ENCODE data around the gene KIF1A.

KIF1A gene

DNA sequence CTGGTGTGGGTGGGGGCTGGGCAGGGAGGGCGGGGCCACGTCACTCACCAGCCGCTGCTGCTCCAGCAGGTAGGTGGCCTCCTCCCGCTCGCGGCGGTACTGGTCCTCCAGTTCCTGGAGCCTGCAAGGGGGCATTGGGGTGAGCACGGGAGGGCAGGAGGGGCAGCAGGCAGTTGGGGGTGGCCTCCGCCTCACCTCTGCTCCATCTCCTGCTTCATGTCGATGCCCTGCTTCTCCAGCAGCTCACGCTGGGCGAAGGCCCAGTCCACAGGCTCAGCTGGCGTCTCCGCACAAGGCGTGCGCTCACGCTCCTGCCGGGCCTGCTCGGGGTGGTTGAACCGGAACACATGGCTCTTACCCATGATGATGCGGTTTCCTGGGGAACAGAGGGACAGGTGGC is 57.0 kb downstream of the KIF1A start:
- no peak for DNase-seq

DNA sequence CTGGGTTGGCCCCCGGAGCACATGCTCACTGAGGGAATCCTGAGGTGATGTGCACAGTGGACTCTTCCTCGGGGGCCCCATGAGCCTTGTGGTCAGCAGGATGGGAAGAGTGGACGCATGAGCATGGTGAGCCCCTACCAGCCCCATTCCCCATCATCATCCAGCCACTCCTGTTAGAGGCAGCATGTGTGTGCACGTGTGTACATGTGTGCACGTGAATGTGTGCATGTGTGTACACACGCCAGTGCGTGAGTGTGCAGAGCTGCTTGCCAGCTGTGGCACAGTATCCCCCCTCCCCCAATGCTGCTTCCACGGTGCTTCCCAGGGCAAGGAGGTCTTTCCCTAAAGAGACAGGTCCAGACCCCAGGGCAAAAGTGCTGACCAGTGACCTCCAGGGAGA is 57.8 kb downstream of the KIF1A start:
- no peak for DNase-seq

DNA sequence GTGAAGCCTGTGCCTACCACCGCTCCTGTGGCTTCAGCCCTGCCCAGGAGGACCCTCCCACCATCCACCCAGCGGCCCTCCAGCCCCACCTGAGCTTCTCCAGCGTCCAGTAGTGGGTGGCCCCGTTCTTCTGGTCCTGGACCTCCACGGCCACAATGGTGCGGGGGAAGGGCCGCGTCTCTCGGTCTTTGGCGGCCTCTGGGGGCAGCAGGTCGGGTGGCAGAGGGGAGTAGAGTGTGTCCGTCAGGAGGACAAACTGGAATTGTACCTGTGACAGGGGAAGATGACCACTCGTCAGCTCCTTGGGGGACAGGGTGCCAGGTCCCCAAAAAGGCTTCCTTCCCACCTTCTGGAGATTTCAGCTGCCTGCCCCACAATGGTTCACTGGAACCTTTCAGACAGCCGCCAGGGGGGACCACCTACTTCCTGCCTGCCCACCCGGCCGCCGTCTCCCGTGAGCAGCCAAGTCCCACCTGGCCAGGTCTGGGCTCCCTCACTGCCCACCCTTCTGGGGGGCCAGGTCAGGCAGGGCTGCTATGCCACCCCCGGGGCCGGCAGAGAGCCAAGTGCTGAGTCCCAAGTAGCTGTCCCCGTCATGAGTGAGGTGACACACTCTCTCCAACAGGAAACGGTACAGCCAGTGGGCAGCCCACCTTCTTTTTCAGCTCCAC is 59.3 kb downstream of the KIF1A start:
- DNase-seq: no peak

DNA sequence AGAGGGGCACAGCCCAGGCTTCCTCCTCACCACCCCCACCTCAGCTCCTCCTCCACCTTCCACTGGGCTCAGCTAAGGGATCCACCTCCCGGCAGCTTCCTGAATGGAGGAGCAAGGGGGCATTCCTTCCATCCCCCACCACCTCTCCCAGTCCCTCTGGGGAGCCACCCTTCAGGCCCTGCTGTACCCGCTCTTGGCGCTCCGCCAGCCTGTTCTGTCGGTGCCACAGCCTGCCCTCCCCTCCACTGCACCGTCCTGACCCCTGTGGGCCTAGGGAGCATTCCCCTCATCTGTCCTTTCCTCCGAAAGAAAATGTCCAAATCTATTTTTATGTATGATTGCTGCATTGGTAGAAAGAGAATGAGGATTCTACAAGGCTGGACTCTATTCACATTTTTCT is 59.9 kb downstream of the KIF1A start:
- no peak for DNase-seq

DNA sequence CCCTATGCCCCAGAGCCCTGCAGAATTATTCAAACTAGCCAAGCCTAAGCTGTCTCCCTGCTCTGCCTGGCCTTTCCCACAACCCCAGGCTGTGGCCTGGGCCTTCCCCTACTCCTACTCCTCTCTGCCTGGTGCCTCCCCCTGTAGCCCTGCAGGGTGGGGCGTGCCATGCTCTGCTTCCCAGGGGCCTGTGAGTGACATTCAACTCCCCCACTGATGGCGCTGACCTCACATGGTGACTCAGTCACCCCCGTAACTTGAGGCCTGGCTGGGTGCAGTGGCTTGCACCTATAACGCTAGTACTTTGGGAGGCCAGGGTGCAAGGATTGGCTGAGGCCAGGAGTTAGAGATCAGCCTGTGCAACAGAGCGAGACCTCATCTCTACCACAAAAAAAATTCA is 60.6 kb downstream of the KIF1A start:
- no peak for DNase-seq

DNA sequence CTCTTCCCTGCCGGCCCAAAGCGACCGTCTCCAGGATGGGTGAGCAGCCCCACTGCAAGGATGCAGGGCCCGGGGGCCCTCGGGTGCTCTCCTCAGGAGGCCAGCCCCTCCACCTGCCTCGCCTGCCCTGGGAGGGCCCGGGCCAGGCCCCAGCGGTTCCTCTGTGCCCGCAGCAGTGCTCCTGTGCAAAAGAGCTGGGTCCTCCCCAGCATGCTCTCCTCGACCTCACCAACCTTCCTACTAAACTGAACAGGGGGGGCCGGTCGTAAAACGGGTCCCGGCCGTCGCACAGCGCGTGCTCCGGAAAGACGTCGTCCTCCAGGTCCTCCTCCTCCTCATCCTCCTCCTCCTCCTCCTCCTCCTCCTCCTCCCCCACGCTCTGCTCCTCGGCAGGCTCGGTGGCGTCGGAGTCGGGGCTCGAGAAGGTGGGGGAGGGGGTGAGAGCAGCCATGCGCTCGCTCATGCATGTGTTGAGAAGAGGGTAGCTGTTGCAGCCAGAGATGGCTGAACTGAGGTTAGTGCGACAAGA is 62.9 kb downstream of the KIF1A start:
- no peak for DNase-seq

DNA sequence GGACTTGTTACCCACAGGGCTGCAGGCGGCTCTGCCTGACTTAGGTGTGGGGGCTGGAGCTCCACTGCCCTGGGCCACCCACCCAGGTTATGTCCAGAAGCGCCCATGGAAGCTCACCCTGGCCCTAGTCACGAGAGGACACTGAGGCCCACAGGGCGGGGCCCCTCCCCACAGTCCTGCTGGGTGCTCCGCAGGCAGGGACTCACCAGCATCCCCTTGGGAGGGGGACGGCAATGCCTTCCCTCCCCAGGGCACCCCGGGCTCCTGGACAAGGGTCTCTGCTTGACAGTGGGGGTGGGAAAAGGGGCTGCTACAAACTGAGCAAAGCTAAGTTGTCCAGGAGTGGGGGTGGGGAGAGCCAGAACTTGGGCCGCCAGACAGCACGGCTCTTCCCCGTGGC is 67.8 kb downstream of the KIF1A start:
- DNase-seq: no peak

DNA sequence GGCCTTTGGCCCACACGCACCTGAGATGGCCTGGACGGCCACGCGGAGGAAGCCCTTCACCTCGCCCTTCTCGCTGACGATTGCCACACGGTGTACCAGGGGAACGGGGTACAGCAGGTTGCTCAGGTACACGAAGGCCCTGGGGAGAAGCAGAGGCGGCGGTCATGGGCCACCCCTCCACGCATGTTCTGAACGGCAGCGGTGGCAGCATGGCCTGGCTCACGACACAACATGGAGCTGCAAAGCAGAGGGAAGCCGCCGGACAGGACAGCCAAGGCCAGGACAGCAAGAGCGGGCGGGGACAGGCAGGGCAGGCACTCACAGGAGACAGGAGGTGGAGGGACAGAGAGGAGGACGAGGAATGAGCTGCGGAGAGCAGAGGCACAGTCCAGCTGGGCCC is 69.6 kb downstream of the KIF1A start:
- no peak for DNase-seq

DNA sequence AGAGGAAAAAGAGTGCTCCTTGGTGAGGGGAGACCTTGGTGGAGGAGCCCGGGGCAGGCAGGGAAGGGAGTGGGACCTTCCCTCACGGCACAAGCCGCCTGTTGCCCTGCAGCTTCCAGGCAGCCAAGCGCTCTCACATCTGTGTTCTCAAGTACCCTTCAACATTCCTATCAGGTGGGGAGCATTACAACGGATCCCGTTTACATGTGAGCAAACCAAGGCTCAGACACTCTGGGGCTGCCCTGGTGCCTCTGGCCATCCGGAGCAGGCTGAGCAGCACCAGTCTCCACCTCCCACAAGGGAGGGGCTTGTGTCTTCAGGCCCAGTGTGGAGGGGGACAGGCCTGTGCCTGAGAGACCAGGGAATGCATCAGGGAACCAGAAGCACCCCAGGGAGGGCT is 70.5 kb downstream of the KIF1A start:
- DNase-seq: no peak

DNA sequence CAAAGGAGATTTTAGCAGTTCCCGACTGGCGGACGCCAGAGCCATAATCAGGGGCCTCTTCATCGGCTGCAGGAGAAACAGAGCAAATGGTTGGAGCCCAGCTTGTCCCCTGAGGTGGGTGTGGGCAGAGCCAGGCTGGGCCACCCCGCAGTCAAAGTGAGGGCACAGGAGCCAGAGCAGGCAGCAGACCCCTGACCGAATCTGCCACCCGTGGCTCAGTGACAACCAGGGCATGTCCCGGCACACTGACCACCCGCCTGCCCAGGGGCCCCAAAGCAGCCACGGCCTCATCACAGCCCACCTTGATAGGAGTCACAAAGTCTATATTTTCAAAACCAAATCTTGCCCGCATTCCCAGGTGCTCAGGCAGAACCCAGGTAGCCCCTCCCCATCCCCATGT is 72.8 kb downstream of the KIF1A start:
- DNase-seq: no peak

DNA sequence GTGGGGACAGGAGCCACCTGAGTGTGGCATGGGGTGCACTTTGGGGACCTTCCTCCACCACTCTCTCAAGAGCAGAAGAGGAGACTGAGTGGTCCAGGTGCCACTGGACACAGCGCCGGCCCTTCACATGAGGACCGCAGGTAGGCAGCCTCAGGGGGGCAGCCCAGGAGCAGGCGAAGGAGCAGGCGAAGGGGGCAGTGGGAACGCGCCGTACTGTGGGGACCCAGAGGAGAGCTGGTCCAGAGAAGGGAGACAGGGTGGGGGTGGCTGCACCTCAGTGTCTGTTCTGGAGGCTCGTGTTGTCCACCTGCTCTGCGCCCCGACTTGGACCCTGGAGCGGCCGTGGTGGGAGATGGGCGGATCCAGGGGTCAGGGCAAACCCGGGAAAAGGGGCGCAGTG is 73.3 kb downstream of the KIF1A start:
- DNase-seq: no peak

DNA sequence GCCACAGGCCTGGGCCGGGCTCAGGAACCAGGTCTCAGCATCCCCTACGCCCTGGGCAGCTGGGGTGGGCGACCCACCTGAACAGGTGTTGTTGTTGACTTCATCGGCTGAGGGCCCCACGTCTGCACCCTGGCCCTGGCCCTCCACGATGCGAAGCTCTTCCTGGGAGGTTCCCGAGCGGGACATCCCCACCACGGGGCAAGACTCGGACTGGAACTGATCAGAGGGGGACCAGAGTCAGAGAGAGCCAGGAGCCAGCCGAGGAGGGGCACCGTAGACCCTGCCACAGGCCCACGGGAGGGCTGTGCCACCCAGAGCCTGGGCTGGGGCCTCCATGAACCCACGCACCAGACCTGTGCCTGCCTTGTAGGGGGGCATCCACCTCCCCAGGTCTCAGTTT is 74.1 kb downstream of the KIF1A start:
- DNase-seq: no peak

DNA sequence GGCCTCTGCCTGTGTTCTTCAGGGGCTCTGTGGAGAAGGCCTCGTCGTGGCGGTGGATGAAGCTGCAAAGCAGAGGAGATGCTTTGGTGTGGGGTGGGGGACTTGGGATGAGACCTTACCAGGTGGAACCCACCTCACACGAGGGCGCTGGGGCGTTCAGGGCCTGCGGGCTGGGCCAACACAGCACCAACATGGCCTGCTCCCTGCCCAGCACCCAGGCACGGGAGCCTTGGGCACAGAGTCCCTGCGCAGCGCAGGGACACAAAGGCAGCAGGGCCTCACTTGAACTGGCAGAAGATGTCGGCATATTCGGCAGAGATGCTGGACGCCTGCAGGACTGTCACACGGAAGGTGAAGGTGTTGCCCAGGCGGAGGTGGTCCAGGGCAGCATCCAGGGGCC is 74.6 kb downstream of the KIF1A start:
- DNase-seq: no peak

DNA sequence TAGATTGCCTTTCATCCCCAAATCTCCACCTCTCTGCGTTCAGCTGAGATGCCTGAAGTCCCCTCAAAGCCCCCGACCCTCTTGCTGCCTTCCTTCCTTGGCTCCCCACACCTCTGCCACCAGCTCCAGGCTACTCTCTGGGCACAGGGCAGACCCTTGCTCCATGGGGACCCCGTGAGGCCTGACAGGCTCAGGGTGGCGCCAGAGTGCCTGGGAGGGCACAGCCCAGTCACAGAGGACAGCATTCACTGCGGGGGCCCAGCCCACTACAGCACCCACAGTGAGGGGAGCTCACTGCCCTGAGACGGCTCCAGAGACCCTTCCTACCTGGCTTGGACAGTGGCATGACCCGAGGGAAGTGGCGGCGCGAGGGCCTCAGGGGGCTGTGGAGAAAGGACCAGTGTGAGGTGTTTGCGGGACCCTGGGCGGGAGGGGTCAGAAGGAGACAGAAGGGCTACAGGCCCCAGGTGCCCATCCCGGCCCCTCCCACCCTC is 77.4 kb downstream of the KIF1A start:
- no peak for DNase-seq

DNA sequence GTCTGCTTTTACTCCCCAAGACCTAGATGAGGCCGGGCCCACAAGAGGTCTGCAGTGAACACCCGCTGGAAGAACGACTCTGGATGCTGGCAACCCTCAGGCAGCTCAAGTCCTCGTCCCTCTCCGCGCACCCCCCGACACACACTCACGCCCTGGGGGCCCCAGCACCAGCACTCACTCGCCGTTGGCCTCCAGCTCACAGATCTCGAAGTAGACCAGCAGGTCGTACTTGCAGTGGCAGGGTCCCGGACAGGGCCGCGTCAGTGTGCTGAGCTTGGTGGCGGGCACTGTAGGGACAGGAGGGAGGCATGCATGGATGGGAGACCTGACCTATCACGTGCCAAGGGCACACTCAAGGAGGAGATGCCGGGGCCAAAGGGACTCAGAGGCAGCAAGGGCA is 78.9 kb downstream of the KIF1A start:
- DNase-seq: no peak

DNA sequence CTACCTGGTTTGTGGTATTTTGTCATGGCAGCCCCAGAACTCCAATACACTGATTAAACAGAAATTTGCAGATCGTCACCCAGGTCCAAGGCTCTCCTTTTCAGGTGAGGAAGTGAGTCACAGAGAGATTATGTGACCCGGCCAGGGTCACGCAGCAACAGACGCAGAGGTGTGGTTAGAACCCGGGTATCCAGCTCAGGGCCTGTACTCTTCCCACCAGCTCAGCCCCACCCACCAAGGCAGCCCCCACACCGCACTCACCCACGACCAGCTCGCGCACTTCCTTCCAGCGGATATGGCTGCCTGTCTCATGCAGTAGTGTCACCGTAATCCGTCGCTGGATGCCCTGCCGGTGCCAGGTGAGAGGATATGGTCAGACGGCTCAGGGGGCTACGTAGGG is 80.2 kb downstream of the KIF1A start:
- no peak for DNase-seq

DNA sequence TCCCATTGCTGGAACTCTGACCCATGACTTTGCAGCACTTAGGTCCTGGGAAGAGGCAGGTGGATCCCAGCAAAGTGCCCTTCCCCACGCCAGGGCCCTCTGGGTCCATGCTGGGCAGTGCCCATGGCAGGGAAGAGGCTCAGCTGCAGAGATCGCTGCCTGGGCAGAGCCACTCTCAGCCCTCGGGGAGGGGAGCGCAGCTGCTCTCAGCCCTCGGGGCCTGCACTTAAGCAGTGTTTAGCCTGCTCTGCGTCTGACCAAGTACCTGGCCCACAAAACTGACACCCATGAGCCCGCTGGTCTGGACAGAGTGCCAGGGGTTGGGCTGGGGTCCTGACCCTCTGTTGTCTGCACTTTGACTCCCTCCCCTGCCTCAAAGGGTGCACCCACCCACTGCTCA is 82.1 kb downstream of the KIF1A start:
- no peak for DNase-seq

DNA sequence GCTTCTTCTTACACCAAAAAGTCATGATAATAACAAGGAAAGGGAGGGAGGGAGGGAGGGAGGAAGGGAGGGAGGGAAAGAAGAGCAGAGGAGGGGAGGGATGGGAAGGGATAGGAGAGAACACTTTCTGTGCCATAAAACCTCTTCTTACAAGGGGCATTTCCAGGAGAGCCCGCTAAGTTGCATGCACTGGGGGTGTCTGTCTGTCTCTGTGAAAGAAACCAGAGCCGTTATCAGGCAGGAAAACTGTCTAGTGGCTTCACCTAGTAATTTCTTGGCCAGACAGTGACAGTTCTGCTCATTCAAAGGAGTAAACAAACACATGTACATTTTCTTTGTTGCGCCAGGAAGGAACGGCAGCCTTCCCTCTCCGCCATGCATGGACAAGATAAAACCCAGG is 82.5 kb downstream of the KIF1A start:
- DNase-seq: no peak

DNA sequence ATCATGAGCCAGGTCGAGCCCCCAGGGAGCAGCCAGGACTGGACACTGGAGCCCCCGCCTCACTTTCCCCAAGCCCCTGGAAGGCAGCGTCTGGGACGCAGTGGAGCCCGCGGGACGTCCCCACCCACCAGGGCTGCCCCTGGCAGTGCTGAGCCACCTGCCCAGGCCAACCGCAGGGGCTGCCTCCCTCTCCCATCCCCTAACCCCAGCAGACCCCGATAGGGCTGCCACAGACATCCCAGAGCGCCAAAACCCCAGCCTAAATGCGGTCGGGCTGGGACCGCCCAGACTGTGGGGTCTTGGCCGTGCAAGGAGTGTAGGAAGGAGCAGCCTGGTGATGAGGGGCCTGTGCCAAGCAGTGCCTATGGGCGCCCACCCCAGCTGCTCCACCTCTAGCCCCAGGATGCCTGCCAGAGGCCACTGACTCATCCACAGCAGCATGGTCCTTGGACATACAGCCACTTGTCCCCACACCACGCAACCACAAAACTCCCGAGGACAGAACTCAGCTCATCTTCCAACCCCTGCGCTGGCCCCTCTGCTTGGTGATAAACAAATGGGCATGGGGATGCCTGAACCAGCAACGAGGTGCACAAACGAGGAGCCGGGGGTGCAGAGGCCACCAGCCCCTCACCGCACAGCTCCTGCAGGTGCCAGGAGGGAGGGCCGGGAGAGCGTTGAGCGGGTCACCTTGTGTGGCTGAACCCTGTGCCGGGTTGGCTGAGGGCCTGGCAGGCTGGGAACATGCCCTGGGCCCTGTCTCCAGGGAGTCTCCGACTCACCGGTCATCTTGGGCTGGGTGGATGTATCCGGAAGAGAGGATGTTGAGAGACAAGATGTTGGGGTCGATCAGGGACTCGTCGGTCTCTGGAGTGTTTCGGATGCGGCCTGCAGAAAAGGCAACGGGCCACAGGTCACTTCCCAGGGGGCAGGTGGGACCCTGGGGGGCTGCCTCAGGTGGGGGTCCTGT is 83.5 kb downstream of the KIF1A start:
- DNase-seq: no peak

DNA sequence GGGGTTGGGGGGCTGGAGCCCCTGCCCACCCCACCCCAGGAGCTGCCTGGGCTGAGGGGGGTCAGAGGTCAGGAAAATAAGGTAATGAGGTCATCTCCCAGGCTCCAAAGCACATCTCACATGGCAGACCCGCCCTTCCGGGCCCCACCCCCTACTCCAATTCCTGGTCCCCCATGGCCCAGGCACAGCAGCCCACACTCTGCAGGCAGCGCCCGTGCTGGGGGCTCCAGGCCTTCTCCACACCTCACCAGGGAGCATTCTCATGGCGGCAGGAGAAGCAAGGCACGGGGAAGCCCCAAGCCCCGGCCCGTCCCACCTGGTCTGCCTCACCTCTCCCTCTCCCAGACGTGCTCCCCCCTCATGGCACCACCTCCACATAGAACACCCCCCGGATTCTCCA is 84.5 kb downstream of the KIF1A start:
- no peak for DNase-seq

DNA sequence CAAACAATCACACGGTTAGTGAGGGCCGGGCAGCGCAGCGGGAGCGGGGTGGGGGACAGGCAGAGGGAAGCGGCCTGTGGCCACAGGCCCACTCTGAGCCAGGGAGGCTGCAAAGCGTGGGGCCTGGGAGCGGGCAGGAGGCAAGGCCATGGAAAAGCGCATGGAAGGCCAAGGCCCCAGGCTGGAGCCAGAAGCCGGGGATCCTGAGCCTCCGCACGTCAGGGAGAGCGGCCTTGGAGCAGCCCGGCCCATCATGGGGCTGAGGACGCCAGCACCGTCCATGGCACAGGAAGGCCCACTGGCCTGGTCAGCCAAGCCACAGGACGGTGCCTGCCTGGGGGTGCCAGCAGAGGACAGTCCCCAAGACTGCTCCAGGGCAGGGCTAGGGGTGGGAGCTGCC is 85.3 kb downstream of the KIF1A start:
- DNase-seq: no peak

DNA sequence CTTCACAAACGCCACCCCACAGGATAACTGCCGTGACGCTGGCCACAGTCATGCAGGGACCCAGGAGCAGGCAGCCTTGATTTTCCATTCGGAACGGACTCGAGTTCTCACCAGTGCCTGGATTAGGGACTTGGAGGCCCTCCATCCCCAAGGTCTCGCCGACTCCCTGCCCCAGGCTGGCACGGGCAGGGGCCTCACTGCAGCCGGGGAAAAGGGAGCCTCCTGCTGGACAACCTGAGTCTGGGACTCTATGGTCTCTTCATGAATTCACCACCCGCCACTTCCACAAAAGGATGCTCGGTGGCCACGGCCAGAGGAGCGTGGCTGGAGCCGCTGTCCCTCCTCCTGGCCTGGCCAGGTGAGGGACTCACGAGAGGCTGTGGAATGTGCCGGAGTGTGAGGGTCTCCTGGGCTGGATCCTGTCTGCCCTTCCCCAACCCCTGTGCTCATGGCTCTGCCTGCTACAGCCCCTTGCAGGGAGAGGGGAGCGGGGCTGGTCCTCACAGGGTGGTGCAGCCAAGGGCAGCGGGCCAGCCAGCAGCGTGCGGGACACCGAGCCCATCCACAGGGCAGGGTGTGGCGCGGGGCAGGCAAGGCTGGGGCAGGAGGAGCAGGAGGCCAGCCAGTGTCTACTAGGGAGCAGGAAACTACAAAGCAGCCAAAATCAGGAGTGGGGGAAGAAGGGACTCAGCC is 86.1 kb downstream of the KIF1A start:
- no peak for DNase-seq

DNA sequence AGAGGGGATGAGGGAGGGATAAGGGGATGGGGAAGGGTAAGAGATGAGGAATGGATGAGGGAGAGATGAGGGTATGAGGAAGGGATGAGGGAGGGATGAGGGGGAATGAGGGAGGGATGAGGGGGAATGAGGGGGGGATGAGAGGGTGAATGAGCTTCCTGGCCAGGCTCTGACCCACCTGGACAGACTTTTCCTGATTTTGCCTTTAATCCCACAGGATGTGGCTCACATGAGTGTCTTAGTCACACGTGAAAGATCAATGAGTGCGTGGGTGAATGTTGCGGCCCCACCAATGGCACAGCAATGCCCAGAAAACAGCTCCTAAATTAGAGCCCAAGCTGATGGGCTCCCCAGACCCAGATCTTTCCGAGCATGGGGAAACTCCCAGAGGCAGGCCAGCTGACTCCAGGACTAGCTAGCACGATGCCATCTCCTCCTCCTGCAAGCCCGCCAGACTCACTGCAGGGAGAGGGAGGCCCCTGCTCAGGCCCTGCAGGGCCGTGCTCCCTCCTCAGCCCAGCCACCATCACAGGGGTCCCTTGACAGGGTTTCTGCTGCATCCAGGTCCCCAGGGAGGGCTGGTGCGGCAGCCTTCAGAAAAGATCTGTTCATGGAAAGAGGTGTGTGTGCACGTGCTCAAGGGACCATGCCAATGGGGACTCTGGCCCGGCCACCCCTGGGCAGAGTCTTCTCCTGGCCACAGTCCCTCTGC is 87.0 kb downstream of the KIF1A start:
- no peak for DNase-seq

Data from NCI-H510A (cell line).